Endothelial cell of umbilical vein (primary cell): ENCODE data around the gene FXR1.

Experiments
- EZH2 ChIP-seq: IDR thresholded peaks from 2 replicates; pipeline ENCODE4 v1.6.1; 2012; ENCODE audit warnings: borderline replicate concordance, low read depth, mild to moderate bottlenecking, moderate library complexity, low read length, inconsistent platforms; ENCODE audit not compliant: severe bottlenecking
- FOS ChIP-seq: IDR thresholded peaks from 2 replicates; pipeline ENCODE4 v1.6.1; 2011; ENCODE audit warnings: mild to moderate bottlenecking, low read length, moderate library complexity, borderline replicate concordance; ENCODE audit not compliant: insufficient read depth
- GATA2 ChIP-seq: IDR thresholded peaks from 2 replicates; pipeline ENCODE4 v1.7.0; 2011; ENCODE audit warnings: low read depth, mild to moderate bottlenecking, moderate library complexity, mixed read lengths, low read length; ENCODE audit not compliant: insufficient read length, insufficient read depth
- JUN ChIP-seq: IDR thresholded peaks from 2 replicates; pipeline ENCODE4 v1.6.1; 2011; ENCODE audit warnings: borderline replicate concordance, low read depth; ENCODE audit not compliant: insufficient read length, insufficient read depth
- POLR2A ChIP-seq: IDR thresholded peaks from 2 replicates; pipeline ENCODE4 v1.6.1; 2012; ENCODE audit warnings: low read depth, mild to moderate bottlenecking, control low read depth, low read length
- POLR2AphosphoS5 ChIP-seq: IDR thresholded peaks from 2 replicates; pipeline ENCODE4 v1.6.1; 2012; ENCODE audit warnings: low read depth, mild to moderate bottlenecking, control low read depth, low read length, moderate library complexity; ENCODE audit not compliant: insufficient read depth
- TF ChIP-seq, protein P1 (sequence below), 2 donors: IDR thresholded peaks; 1 replicate in 1 of 2; 2 replicates in 1 of 2; pipeline ENCODE4 v1.5.1; 2011; ENCODE audit warnings: low read length in 2 of 2, mild to moderate bottlenecking in 2 of 2, moderate library complexity in 2 of 2, control low read depth in 1 of 2, inconsistent platforms in 1 of 2, low read depth in 1 of 2; ENCODE audit not compliant: insufficient read depth in 1 of 2; ENCODE audit errors: extremely low read depth in 1 of 2

DNA sequence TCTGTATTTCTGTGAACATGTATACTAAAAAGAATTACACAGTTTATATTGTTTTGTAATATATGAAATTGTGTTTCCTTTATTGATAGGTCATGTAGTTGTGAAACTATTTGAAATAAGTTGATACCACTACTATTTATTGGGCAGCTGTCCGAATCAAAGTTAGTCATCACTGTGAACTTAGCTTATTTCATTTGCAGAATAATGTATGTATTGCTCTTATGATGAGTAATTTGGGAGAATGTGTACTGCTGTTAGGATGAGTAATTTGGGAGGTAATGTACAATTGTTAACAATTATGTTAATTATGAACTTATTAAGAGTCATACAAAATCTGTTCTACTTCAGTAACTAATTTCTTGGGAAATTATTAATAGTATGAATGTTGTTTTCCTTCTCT is 22.2 kb downstream of the FXR1 start:
- TF ChIP-seq POLR2AphosphoS5 (no peak), FOS (no peak), POLR2A (no peak), EZH2 (no peak), GATA2 (no peak), JUN (no peak)
- TF ChIP-seq, protein P1, sequence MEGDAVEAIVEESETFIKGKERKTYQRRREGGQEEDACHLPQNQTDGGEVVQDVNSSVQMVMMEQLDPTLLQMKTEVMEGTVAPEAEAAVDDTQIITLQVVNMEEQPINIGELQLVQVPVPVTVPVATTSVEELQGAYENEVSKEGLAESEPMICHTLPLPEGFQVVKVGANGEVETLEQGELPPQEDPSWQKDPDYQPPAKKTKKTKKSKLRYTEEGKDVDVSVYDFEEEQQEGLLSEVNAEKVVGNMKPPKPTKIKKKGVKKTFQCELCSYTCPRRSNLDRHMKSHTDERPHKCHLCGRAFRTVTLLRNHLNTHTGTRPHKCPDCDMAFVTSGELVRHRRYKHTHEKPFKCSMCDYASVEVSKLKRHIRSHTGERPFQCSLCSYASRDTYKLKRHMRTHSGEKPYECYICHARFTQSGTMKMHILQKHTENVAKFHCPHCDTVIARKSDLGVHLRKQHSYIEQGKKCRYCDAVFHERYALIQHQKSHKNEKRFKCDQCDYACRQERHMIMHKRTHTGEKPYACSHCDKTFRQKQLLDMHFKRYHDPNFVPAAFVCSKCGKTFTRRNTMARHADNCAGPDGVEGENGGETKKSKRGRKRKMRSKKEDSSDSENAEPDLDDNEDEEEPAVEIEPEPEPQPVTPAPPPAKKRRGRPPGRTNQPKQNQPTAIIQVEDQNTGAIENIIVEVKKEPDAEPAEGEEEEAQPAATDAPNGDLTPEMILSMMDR (IDR thresholded peaks at IDR 0.05; ENCODE audit: extremely low read depth in 1 of 2, insufficient read depth in 1 of 2, low read depth in 1 of 2, low read length in 2 of 2) = no peak
